HG03457 (cell line): ENCODE results near the gene CRYBB2.
"Not testable (repeated sequence)": the region's sequence is repeated elsewhere in the genome, so short reads cannot be mapped to it uniquely, and the experiment has no call there.

Experiments
- ATAC-seq: cut with Tn5 transposase; IDR thresholded peaks from one replicate; pipeline ENCODE4 v1.9.1; 2021; ENCODE audit warnings: moderate number of reproducible peaks; ENCODE audit not compliant: unreplicated experiment

CRYBB2 gene

DNA sequence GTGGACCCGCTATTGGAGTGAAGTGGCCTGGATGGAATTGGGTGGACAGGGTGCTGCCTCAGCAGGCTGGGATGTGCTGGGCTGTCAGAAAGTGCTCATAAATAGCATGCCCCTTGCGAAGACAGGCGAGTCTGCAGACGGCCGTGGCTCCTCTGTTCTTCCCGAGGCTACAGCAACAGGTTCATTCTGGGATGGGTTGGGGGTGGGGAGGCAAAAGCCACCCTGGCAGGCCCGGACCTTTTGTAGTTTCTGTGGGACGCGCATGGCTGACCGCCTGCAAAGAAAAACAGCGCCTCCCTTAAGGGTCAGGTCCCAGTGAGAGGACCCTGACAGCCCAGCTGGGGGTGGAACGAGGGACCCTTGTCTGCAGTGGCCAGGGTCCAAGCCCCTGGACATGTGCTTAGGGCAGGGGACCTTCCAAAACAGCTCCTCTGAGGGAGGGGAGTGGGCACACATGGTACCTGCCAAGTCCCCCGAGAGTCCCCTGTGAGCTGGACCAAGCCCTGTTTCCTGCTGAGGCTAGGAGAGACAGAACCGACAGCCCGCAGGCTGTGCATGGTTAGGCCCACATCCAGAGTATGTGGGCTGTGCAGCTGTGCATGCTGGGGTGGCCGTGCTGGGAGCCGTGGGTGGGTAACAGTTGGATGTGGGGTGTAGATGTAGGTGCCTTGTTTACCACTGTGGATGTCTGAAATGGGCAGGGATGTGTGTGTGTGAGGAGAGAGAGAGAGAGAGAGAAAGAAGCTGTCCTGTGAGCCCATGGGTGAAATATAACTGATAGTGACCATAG is 19.5 kb upstream of the CRYBB2 start, which contains the start of gene CRYBB3:
TSS of gene CRYBB3 (plus strand) at position 128 of the 790 bp plus-strand sequence. CDS start 1,539 bp downstream, outside the sequence.
- no peak for ATAC-seq

DNA sequence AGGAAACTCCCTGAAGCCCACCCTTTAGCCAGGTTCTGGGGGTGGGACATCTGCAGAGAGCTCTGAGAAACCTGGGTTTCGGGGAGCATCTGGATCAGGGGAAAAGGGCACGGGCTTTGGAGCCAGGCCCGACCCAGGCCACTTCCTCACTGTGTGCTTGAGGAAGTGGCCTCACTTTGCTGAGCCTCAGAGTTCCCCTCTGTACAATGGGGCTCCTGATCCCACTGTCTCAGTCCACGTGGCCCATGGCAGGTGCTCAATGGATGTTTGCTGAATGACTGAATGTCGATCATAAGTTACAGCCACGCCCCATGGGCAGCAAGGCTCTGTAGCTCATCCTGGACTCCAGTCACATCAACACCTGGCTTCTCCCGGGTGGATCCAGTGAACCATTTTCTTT is 18.5 kb upstream of the CRYBB2 start:
- ATAC-seq, result no peak

DNA sequence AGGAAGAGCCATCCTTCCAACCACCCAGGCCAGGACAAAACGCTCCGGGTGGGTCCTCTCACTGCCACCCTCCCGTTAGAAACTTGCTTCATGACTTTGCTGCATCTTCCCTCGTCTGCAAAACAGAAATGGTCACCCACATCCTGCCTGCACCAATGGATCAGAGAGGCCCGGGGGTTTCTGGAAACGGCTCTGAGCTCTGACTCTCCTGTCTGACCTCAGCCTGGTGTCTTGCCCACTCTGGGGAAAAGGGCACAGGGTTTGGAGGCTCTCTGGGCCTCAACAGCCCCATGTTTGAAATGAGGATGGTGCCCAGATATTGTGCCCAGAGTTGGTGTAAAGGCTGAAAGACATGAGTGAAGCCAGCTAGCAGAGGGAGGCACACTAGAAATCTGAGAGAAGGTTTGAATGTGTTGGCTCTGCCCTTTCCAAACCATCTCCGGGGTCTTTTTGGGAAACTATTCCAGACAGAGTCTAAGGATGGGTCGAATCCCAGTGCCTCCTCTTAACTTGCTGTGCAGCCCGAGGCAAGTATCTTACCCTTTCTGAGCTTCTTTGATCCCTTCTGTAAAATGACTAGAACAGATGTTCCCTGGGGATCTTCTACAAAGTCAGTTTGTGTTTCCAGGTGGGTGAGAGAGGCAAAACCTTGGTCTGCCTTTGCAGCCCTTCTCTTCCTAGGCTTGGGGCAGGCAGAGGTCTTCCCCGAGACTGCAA is 17.7 kb upstream of the CRYBB2 start:
- no peak for ATAC-seq

DNA sequence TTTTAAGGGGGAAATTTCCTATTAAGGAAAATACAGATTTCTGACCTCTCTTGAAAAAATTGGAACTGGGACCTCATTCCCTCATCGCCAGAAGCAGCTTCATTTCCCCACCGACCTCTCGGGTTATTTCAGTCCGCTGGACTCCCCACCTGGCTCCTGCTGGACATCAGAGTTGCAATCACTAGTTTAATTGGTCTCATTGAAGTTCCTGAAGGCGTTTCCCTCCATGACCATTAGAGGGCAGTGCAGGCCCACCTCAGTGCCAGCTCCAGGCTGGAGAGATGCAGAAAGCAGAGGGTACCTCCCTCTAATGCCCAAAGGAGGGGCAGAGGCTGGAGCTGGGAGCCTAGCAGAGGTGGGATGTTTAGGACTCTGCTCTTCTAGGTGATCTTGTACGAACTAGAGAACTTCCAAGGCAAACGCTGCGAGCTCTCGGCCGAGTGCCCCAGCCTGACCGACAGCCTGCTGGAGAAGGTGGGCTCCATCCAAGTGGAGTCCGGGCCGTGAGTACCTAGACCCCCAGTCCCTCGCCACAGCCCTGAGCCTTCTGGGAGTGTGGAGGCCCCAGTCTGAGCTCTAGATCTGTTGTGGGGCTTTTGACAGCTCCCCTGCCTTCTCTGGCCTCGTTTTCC is 17.0 kb upstream of the CRYBB2 start:
- ATAC-seq, result no peak

DNA sequence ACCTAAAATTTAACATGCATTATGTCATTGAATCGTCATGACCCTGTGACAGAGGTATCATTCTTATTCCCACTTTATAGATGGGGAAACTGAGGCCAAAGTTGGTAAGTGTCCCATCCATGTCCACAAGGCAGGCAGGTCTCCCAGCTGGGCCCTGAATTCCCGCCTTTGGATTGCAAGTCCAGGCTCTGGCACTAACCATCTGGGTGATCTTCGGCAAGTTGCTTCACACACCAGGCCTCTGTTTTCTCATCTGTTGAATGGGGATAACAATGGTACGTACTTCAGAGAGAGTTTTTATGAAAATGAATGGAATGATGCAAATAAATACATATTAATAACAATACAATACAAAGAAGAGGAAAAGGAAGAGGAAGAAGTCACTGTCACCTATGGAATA is 16.4 kb upstream of the CRYBB2 start:
- ATAC-seq, result no peak

DNA sequence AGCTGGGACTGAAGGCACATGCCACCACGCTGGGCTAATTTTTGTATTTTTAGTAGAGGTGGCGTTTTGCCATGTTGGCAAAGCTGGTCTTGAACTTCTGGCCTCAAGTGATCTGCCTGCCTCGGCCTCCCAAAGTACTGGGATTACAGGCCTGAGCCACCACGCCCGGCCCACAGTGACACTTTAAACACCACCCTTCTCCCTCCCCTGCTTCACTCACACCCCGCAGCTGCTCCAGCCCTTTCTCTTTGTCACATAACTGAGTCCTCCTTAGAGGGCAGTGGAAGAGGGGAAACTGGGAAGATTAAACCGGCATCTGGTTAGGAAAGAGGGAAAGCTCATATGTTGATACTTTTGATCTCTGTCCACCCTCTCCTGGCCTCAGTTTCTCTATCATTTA is 14.9 kb upstream of the CRYBB2 start:
- not testable (repeated sequence) for ATAC-seq

DNA sequence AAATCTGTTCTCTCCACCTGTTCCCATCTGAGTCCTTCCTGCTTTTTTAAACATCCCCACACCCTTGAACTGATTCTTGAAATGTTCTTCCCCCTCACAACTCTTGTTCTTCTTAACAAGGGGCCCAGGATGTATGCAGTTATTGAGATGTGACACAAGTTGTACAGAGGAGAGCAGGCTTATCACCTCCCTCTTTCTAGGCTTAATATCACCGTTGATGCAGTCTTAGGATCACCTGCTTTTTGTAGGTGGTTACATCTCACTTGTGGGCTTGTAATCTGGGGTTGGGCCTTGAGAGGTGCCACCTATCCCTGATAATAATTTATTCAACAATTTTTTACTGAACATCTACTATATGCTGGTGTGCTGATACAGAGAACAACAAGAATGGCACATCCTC is 13.6 kb upstream of the CRYBB2 start:
- ATAC-seq, result no peak

DNA sequence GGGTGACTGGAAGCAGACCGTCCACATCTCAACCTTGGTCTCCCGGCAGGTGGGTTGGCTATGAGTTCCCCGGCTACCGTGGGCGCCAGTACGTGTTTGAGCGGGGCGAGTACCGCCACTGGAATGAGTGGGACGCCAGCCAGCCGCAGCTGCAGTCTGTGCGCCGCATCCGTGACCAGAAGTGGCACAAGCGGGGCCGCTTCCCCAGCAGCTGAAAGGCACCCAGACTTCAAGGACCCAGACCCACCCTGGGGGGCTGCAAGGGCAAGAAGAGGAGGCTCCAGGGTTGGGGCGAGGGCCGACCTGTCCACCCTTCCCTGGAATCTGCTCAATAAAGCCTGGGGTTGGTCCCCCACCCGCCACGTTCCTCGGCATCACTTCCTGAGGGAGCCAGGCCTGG is 12.4 kb upstream of the CRYBB2 start:
- ATAC-seq, result no peak

DNA sequence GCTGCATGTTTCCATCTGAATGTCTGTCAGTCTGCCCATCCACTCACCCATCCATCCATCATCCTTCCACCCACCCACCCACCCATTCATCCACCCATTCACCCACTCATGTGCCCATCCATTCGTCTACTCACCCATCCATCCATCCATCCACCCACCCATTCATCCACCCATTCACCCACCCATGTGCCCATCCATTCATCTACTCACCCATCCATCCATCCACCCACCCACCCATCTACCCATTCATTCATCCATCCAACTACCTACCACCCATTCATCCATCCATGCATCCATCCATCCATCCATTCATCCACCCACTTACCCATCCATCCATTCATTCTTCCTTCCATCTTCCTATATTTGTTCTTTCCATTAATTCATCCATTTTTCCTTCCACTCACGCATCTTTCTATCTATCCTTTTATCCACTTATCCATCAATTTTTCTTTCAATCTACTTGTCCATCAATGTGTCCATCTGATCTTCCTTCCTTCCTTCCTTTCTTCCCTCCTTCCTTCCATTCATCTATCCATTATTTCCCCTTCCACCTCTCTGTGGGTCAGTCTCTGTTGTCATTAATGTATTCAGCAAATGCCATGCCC is 11.8 kb upstream of the CRYBB2 start:
- no peak for ATAC-seq

DNA sequence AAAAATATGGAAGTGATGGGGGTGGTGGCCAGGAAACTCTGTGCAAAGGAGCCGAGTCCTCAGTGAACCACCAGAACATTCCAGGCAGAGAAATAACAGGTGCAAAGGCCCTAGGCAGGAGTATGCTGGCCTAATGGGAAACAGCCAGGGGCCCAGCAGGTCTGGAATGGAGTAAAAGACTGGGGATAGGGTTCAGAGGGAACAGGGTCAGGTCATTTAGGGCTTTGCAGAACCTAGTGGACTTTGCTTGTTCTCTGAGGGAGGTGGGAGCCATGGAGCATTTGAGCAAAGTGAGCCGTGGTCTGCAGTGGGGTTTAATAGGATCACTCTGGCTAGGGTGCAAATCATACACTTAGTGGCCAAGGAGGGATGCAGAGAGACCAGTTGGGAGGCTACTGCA is 11.1 kb upstream of the CRYBB2 start:
- ATAC-seq, result no peak

DNA sequence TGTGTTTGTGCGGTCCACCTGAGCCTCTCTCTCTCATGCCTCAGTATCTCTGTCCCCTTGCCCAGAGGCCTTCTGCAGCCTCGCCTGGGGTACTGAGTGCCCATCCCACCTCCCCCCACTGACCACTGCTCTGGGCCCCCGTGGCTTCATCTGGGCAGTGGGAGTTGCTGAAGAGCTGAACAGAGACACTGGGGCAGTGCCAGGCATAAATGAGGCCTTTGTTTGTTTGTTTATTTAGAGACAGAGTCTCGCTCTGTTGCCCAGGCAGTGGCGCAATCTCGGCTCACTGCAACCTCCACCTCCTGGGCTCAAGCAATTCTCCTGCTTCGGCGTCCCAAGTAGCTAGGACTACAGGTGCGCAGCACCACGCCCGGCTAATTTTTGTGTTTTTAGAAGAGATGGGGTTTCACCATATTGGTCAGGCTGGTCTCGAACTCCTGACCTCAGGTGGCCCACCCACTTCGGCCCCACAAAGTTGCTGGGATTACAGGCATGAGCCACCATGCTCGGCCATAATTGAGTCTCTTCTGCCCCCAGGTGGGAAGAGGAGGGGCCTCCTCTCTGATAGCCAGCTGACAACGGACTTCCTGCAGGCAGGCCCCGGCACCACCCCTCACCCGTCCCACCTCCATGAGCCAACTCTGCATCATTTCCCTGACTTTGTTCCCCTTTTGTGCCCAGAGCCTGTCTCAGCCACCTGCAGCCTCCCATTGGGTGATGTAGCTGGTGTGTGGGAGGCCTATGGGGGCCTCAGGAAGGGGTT is 10.5 kb upstream of the CRYBB2 start:
- no peak for ATAC-seq

DNA sequence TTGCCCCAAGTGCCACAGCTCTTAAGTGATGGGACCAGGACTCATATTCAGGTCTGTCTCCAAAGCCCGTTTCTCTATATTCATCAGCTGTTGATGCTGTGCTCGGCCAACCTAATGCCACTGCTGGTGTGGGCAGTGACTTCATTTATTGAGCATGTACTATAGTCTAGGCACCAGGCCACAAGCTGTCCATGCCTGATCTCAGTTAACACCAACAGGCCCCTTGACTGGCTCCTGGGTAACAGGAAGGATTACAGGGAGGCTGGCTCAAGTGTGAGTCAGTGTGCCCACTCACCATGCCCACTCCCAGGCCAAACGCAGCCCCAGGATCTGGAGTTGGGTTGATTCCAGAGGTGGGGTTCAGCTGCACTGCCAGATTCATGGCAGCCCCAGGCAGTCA is 8.6 kb upstream of the CRYBB2 start:
- ATAC-seq, result no peak

DNA sequence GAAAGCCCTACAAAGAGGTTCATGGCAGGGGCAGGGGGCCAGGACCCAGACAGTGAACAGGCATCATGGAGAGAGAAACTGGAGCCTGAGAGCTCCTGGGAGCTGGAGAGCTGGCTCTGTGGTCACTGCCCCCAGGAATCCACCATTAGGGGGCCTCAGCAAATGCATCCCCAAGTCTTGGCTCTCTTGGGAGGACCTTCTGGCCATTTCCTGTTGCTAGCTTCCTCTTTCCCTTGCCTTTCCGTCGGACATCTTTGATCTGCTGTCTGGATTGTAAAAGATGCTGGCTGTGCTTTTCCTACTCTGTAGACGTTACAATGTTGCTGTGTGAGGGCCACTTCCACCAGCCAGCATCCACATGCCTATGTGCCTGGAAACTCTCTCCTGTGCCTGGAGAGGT is 7.1 kb upstream of the CRYBB2 start:
- no peak for ATAC-seq

DNA sequence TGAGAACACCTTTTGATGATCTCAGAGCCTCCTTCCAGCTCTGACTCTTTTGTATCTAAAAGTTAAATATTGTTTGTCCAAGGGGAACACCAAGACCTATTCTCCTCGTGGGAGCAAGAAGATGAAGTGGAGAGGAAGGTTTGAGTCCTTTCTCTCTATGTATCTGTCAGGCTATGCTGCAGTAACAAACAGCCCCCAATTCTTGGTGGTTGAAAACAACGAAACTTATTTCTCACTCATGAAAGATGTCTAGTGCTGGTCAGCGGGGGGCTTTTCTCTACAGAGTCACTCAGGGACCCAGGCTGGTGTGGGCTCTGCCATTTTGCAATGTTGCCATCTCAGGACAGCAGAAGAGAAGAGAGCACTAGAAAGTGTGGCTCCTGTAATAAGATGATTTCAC is 6.2 kb upstream of the CRYBB2 start:
- ATAC-seq, result no peak

DNA sequence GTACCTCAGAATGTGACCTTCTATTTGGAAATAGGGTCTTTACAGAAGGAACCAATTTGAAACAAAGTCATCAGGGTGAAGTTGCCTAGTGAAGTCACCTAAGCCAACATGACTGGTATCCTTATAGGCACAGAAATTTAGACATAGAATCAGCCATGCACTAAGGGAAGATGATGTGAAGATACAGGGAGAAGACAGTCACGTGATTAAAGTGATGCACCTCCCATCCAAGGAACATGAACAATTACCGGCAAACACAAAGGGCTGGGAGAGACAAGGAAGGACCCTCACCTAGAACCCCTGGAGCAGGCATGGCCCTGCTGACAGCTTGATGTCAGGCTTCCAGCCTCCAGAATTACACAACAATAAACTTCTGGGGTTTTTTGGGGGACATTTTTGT is 3.2 kb upstream of the CRYBB2 start:
- ATAC-seq, result no peak

DNA sequence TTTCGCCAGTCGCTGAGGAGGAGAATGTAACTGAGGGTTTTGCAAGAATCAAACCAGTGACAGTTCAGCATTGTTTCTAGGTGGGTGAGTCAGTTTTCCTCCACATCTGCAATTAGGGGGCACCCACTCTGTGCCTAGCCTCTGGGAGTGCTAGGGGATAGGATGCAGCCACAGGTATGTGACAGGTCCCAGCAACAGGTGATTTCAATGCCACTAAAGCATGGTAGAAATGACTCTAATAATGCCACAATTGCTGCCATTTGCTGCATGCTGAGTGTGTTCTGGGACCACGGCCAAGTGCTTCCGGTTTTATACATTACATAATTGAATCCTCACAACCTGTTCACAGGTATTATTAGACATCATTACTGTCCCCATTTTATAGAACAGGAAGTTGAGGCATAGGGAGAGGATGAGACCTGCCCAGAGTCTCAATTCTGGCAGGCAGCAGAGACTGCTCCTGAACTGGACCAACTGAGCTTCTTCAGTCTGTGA is 556 bp downstream of the CRYBB2 start:
- no peak for ATAC-seq

DNA sequence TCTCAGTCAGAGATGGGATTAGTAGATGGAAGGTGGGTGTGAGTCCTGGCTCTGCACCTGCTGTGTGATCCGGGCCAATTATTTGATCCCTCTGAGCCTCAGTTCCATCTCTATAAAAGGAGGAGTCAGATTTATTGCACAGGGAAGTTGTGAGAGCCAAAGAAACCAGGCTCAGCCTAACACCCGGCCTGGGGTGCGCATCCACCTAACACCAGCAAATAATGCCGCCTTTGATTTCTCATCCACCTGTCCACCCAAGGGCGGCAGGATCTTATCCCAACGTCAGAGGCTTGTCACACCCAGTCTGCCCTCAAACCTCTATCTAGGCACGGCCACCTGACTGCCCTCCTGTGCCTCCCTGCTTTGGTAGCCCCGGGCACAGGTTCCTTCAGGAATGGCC is 2.4 kb downstream of the CRYBB2 start:
- ATAC-seq, result no peak

DNA sequence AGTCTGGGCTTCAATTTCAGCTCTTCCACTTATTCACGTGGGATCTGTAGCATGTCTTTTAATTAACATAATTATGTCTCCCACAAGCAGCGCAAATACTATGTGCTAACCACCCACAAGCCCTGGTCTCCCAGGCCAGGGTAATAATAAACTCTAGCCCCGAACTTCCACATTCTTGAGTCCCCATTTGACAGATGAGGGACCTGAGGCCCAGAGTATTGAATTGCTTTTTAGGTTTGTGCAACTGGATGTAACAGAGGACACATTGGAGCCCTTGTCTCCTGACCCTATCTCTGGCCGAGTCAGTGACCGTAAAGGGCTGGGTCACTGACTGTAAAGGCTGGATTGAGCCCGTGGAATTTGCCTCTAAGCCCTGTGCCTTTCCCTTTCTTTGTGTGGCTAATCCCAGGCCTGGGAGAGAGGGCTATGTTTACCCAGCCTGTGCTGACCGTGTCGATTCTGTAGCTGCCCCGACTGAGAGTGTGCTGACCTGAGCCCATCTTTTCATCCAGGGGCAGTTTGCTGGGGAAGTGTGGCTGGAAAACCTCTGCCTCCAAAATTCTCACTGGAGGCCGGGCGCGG is 3.9 kb downstream of the CRYBB2 start:
- ATAC-seq, result no peak

DNA sequence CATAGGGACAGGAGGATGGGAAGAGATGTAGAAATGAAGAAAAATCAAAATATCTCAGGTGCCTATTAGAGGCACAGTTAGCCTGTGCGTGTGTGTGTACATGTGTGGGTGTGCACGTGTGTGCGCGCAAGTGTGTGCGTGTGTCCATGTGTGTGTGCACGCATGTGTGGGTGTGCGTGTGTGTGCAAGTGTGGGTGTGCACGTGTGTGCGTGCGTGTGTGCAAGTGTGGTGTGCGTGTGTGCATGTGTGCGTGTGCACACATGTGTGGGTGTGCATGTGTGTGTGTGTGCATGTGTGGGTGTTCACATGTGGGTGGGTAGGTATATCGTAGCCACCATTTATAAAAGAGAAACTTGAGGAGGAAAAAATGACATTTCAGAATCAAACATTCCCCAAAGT is 9.4 kb downstream of the CRYBB2 start:
- no peak for ATAC-seq

DNA sequence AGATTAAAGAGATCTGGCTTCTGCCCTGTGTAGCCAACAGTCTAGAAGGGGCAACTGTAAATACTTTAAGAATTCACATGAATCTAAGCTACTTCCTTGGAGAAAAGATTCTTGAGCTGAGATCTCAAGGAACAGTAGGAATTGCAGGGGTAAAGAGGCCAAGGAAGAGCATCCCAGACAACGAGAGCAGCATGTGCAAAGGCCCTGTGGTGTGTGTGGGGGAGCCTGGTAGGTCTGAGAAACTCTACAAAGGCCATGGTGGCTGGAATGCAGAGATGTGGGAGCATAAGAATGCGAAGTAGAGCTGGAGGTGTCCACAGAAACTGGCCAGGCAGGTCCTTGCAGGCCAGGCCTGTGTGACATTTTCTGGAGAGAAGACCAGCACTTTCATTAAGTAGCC is 11.3 kb downstream of the CRYBB2 start:
- not testable (repeated sequence) for ATAC-seq
